Measurements from ENCODE around the gene CFI.
"Not testable (repeated sequence)": the region's sequence is repeated elsewhere in the genome, so short reads cannot be mapped to it uniquely, and the experiment has no call there.

CFI gene

DNA sequence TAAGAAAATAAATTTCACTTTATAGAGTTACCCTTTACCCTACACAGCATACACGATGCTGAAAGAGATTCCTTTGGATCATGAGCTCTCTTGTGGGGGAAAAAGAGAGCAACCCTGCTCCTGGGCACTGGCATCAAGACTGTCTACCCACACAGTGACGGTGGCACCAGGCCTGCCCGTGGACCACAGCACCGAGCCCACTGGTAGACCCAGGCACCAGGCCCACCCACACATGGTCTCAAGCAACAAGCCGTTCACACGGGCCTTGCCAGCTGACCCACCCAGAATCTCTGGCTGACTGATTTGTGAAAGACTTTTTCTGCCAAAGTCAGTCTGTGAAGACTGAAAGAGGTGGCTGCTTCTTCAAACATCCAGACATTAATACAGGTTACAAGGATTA lies 6.7 kb downstream of the CFI start:
- no peak for DNase-seq (ENCODE audit: low read depth)

DNA sequence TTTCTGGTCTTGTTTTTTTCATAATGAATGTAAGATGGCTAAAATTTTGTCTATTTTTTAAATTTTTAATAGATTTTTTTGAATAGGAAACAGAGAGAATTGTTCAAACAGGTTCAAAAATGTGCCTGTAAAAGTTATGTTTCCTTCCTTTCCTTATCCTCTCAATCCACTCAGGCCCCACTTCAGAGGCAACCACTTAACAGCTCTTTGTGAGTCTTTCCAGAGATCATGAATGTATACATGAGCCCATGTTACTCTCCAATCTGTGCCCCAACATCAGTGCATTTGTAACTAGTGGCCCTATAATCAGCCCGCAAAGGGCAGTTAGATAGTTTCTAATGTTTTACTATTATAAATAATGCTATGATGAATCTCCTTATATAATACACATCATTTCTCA lies 14.0 kb downstream of the CFI start:
- DNase-seq (ENCODE audit: low read depth), result no peak

DNA sequence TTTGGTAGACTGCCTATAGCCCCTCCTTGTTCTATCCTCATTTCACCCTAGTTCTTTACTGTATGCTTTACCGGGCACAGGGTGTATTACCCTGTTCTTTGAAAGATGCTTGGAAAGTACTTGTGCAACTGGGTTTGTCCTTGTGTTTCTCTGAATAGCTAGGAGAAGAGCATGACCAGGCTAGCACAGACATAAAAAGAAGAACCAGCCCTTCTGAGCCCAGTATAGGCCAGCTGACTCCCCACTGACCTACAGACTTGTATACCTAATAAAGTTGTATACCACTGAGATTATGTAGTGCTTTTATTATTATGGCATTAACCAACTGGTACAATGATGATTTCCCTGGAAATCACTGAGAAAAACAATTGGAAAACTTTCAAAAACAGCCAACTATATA lies 15.0 kb downstream of the CFI start:
- no peak for DNase-seq (ENCODE audit: low read depth)

DNA sequence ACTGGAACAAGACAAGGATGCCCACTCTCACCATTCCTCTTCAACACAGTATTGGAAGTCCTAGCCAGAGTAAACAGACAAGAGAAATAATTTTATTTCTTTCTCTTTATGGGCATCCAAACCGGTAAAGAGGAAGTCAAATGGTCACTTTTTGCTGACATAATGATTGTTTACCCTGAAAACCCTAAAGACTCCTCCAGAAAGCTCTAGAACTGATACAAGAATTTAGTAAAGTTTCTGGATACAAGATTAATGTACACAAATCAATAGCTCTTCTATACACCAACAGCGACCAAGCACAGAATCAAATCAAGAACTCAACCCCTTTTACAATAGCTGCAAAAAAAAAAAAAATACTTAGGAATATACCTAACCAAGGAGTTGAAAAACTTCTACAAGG lies 19.7 kb downstream of the CFI start:
- not testable (repeated sequence) for DNase-seq (ENCODE audit: low read depth)

DNA sequence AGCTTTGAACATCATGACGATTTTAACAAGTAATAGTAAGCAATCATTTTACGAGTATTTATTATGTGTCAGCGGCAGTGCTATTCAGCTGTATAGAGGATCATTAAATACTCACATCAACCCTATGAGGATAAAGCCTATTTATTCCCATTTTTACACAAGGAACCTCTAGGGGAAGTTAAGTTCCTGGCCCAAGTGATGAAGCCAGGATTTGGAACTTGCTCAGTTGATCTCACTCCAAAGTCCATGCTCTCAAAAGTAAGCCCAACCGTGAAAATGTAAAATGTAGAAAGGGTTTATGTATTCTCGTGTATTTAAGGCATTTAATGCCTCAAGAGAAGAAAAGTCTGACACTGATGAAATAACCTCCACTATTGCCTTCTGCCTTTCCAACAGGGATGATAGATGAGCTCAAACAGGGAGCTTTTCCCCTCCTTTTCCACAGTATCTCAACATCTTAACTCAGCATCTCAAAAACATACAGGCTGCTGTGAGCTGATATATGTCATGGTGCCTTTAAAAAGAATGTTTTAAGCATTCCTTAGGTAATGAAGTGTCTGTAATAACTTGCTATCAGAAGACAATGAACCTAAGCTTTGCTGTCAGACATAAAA lies 36.9 kb downstream of the CFI start:
- DNase-seq (ENCODE audit: low read depth), result no peak

DNA sequence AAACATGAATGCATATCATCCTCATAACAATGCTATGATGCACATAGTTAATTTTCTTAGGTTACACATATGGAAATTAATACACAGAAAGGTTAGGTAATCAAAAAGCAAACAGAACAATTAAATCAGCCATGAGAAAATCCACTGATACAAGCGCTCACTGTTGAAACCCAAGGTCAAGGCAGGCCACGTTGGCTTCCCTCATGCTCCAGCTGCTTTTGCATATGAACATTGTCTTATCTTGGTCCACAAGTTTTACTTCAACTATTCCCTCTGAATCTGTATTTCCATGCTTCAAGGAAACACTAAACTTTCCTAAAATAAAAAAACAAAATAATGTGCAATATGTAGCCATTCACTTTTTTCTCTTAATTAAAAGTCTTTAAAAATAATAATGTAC lies 37.4 kb downstream of the CFI start:
- no peak for DNase-seq (ENCODE audit: low read depth)

DNA sequence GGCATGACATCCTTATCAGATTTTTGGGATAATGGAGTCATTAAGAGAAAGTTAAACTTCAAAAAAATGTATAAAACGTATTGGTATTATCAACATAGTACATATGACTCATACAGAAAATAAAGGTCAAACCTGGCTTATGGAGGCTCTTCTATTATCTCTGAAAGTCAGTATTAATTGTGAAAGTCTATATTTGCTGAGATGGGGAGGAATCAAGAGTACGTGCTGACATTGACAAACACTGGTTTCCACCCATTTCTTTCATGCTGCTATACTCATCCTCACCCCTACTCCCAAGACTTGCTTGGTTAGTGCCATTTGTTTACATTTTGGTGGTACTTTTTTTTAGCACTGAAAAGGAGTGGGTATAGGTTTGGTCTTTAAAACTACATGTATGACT lies 41.1 kb downstream of the CFI start:
- no peak for DNase-seq (ENCODE audit: low read depth)

DNA sequence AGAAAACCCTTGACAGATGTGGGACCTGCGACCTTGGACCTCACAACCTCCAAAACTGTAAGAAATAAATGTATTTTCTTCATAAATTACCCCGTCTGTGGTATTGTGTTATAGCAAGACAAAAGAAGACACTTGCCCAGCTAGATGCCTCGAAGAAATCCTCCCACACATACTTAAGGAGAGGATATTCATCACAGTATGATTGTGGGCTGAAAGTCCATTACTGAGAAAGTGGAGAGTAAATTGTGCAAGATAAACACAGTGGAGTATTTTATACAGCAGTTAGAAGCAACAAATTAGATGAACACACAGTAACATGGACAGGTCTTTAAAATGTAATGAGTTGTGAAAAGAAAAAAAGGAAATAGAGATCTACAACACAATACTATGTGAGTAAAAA lies 46.1 kb downstream of the CFI start:
- no peak for DNase-seq (ENCODE audit: low read depth)

DNA sequence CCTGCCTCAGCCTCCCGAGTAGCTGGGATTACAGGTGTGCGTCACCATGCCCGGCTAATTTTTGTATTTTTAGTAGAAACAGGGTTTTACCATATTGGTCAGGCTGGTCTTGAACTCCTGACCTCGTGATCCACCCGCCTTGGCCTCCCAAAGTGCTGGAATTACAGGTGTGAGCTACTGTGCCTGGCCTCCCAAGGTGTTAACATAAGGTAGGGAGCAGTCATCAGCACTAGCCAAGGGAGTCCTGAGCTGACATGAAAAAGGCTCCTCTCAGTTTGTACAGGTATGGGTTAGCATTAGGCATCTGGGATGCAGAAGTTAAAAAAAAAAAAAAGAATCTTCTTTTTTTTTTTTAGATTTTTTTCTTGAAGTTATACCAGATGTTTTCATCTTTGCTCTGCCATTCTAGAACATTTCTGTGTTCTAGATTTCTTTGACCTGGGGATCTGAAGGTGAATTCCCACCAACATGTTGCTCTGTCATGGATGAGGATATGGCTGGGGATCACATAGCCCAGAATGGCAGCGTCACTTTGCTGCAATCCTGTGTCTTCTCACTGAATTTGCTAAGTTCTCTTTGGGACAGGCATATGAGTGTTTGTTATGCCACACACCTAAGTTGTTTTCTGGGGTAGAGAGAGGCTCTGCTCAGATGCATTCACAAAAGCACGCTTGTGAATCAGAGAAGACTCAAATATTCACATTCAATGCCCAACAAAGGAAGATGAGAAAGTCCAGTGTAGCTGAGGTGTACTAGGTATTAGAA lies 47.5 kb downstream of the CFI start:
- DNase-seq (ENCODE audit: low read depth), result no peak

DNA sequence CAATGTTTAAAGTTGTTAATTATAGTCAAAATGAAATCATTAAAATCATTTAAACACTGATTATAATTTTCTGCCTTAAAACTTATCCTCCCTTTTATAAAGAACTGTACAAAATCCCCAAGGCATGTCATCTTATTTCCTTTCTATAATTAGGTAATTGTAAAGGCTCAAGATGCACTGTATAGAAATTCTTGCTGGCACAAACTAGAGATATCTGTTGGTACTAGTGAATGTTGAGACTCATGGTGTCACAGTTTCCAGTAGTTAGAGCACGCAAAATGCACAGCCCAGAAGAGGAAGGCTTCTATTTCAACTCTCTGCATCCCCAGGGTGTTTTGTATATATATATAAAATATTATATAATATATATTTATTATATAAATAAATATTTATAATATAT lies 49.3 kb downstream of the CFI start:
- DNase-seq (ENCODE audit: low read depth), result no peak

DNA sequence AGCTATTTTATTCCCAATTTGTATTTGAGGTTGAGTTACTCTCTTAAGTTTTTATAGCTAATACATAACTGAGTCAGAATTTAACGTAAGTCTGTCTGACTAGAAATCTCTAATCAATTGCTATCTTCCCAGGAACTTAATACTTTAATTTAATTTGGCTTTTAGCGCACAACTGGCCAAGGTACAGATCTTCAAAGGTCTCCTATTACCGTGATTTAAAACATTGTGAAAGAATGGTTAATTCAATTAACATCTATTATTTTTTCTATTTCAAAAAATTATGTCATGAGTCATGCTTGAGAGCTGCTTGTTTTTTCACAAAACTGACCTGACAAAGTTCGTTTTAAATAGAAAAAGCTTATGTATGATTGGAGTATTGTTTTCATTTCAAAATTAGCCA lies 49.9 kb downstream of the CFI start:
- DNase-seq (ENCODE audit: low read depth), result no peak

DNA sequence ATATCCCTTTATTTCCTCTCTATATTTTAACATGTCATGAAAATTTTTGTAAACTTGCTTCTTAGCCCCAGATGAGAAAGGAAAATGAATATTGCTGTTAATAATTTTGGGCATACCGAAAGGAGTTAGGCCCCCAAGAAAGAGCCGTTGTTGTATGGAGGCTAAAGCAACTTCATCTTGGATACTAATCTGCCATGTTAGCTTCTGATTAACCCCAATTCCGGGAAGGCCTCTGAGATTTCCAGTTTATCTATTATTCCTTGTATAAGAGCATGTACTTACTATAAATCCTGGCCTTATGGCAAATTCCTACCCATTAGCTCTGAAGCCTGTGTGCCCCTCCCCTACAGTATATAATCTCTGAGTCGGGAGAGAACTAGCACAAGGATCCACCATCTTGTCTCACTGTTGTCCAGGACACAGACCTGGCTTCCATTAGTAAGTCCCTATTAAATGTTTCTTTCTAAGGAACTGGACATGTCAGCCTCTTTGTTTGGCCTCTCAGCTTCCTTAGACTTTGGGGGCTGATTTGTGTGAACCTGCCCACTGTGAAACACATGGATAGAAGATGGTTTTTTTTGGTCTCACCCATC lies 51.1 kb downstream of the CFI start:
- no peak for DNase-seq (ENCODE audit: low read depth)

DNA sequence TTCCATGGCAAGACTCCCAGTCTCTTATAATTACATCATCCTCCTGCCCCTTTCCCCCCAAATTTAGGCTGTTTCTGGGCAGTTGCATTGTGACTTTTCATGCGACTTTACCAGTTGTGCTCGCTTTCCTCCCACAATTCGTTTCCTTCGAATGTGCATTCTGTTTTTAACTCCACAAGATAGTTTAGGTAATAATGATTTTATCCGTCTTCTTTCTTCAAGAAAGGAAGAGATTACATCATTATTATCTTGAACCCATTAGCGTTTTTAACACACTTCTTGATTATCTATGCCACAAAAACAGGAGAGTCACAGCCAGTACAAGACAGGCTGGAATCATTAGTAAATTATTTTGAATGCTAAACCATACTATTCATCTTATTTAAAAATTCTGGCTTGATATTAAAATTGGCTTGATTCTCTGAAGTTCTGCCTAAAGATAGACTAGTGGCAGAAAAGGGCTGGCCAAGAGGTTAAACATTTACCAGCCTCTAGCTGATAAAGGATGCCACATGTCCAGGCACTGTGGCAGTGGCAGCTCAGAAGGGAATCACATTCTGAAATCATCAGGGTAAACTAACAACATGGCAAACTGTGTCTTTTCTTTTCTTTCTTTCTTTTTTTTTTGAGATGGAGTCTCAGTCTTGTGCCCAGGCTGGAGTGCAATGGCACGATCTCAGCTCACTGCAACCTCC lies 52.3 kb downstream of the CFI start:
- DNase-seq (ENCODE audit: low read depth), result no peak

DNA sequence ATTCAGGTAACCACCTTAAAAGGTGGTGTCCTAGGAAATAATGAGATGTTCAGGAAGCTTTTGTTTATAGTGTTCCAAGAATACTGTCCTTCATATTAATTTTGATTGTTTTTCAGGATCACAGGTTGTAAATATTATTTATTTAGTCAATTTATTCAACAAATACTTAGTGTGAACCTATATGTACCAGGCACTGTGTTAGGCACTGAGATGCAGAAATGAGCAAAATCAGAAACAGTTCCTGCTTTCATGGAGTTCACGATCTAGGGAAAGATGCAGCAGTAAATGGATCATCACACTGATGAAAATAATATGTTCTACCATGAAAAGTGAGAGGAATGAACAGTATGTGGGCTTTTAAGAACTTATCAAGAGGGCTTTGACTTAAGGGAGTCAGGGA lies 53.7 kb downstream of the CFI start:
- no peak for DNase-seq (ENCODE audit: low read depth)

DNA sequence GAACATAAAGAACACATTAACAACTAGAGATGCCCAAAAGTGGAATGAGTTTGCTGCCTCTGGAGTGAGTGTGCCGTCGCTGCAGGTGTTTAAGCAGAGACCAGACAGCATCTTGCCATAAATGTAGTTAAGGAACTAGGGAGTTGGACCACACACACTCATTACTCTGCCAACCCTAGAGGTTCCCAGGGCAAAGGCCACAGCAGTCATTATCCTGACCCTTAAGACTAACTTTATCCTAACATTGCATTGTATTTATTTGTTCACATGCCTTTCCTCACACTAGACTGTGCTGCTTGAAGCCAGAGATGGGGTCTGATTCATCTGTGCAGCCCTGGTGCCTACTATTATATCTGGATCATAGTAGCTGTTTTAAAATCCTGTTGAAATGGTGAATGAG lies 55.1 kb downstream of the CFI start:
- no peak for DNase-seq (ENCODE audit: low read depth)

DNA sequence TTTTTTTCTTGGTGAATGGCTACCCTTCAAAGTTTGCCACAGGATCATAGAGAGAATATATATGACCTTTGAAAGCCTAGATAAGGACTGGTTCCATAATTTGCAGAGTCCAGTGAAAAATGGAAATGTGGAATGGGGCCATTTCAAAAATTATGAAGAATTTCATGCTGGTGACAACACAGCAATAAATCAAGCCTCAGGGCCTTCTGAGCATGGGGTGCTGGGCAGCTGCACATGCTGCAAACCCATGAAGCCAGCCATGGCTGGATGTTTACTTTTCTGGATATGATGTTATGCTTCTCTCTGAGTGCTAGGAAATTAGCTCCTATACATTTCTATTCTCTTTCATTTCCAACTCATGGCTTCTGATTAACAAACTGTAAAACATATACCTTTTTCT lies 56.0 kb downstream of the CFI start:
- no peak for DNase-seq (ENCODE audit: low read depth)

DNA sequence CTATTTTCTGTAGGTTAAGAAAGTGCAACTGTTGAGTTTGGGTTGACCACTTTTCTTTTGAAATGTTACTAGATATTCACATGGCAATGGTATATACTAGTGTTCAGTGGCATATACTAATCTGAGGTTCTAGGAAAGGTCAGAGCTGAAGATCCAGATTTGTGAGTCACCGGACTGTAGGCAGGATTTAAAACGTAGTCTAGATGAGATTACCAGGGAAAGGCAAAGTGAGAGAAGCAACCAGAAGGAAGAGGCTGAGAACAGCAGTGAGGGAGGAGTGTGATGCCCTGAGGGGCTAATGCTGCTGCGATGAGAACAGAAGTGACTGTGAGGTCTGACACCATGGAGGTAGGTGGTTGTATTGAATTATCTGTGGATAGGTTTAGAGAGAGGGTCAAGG lies 62.3 kb downstream of the CFI start:
- DNase-seq (ENCODE audit: low read depth), result no peak

DNA sequence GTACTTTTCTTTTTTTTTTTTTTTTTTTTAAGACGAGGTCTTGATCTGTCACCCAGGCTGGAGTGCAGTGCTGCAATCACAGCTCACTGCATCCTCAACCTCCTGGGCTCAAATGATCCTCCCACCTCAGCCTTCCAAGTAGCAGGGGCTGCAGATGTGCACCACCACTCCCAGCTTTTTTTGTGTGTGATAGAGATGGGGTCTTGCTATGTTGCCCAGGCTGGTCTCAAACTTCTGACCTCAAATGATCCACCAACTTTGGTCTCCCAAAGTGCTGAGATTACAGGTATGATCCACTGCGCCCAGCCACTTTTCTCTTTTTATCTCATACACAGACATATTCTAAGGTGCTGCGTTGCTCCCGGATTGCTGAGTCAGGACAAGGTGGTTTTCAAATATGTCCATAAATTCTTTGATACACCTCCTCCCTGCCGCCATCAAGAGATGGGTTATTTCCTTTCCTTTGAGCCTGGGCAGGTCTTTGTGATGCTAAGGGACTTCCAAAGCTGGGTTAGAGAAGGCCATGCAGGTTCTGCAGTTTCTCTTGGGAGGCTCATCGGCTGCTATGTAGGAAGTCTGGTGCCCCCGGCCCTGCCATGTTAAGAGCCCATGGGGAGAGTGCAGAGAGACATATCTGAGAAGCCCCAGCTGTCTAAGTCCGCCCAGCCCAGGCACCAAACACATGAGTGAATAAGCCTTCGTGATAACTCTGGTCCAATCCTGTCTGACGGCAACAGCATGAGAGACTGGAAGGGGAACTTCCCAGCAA lies 63.5 kb downstream of the CFI start:
- DNase-seq (ENCODE audit: low read depth), result no peak

DNA sequence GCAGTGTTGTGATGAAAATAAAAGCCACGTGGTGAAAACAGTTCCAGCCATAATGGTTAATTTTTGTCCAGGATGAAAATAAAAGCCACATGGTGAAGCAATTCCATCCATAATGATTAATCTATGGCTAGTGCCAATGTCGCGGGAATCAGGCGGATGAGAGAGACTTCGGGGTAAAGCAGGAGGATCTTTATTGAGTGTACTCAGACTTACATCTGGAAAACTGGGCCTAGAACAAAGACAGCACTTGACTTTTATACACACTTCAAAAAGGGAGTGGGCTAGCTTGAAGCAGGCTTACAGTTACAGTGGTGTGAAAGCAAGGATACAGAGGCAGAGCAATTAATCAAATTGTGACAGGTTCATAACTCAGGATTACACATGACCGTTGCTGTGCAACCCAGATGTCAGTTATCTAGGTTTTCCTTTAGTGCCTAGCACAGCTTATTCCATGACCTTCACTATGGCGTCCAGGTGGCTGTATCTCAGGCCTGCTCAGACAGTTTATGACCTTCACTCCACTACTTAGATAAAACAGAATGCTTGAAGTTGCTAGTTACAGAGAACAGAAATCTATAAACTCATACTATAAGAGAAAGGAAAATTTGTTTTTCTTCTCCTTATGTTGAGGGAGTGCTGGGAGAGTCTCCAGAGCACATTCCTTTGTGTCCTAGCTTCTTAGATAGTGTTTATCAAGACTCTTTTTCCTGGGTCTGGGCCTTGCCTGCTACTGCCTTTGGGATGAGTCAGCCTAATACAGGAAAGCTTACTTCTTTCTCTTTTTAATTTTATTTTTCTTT lies 66.0 kb downstream of the CFI start:
- DNase-seq (ENCODE audit: low read depth), result no peak

DNA sequence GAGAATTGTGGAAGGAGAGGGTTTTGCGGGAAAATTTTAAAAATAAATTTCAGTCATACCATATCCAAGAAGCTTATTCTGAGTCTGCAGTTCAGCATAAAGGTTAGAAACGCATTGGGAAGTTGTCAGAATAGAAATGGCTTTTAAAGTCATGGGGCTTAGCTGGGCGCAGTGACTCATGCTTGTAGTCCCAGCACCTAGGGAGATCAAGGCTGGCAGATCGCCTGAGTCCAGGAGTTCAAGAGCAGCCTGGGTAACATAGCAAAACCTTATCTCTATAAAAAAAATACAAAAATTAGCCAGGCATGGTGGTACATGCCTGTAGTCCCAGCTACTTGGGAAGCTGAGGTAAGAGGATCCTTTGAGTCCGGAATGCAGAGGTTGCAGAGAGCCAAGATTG lies 68.1 kb downstream of the CFI start:
- no peak for DNase-seq (ENCODE audit: low read depth)
